H9 (cell line): ENCODE data around the gene SLC5A2. TPM values are rescaled to one million over a fixed set of nuclear protein-coding genes. Genes with fewer than 3 reads are reported as not detected.

Source experiments
- DNase-seq: peaks from one replicate; pipeline ENCODE4 v3.0.0-alpha.2; 2017
- H2AFZ ChIP-seq: one replicate; pipeline ENCODE4 v1.6.1; 2013; ENCODE audit warnings: mild to moderate bottlenecking, low read length, control low read depth, moderate library complexity
- H2AK5ac ChIP-seq: 2 replicates; pipeline ENCODE4 v1.6.1; 2013; ENCODE audit warnings: low read length, control low read depth, mixed read lengths; ENCODE audit not compliant: insufficient read length
- H2BK120ac ChIP-seq: one replicate; pipeline ENCODE4 v1.6.1; 2013; ENCODE audit warnings: low read depth, mild to moderate bottlenecking, low read length, control low read depth, inconsistent platforms; ENCODE audit not compliant: poor library complexity, severe bottlenecking
- H2BK12ac ChIP-seq: 2 replicates; pipeline ENCODE4 v1.6.1; 2013; ENCODE audit warnings: low read length, control low read depth, mixed read lengths, low read depth; ENCODE audit not compliant: insufficient read length
- H2BK15ac ChIP-seq: 2 replicates; pipeline ENCODE4 v1.6.1; 2013; ENCODE audit warnings: low read depth, low read length, control low read depth
- H2BK20ac ChIP-seq: one replicate; pipeline ENCODE4 v1.6.1; 2013; ENCODE audit warnings: low read depth, mild to moderate bottlenecking, low read length, control low read depth, inconsistent platforms; ENCODE audit not compliant: poor library complexity, severe bottlenecking
- H2BK5ac ChIP-seq: 2 replicates; pipeline ENCODE4 v1.6.1; 2013; ENCODE audit warnings: low read length, control low read depth, mixed read lengths; ENCODE audit not compliant: insufficient read length
- H3K14ac ChIP-seq: 2 replicates; pipeline ENCODE4 v1.6.1; 2013; ENCODE audit warnings: low read length, control low read depth; ENCODE audit not compliant: insufficient read depth
- H3K18ac ChIP-seq: 2 replicates; pipeline ENCODE4 v1.6.1; 2013; ENCODE audit warnings: low read depth, mild to moderate bottlenecking, mixed read lengths, low read length, control low read depth; ENCODE audit not compliant: insufficient read length
- H3K23ac ChIP-seq: 2 replicates; pipeline ENCODE4 v1.6.1; 2013; ENCODE audit warnings: low read length, control low read depth, mixed read lengths, low read depth; ENCODE audit not compliant: insufficient read length
- H3K23me2 ChIP-seq: 2 replicates; pipeline ENCODE4 v1.6.1; 2013; ENCODE audit warnings: low read depth, mild to moderate bottlenecking, mixed read lengths, low read length, control low read depth; ENCODE audit not compliant: insufficient read length, poor library complexity, severe bottlenecking
- H3K27ac ChIP-seq: 2 replicates; pipeline ENCODE4 v1.5.1; 2013; ENCODE audit warnings: low read length, control low read depth, mixed read lengths, low read depth; ENCODE audit not compliant: insufficient read length
- H3K27me3 ChIP-seq: 2 replicates; pipeline ENCODE4 v1.6.1; 2013; ENCODE audit warnings: low read length, control low read depth, inconsistent platforms; ENCODE audit not compliant: insufficient read depth
- H3K4ac ChIP-seq: 2 replicates; pipeline ENCODE4 v1.6.1; 2013; ENCODE audit warnings: low read depth, mild to moderate bottlenecking, control low read depth, inconsistent platforms, low read length, moderate library complexity
- H3K4me1 ChIP-seq: 2 replicates; pipeline ENCODE4 v1.6.1; 2013; ENCODE audit warnings: low read length, control low read depth, inconsistent platforms; ENCODE audit not compliant: insufficient read depth
- H3K4me2 ChIP-seq: 2 replicates; pipeline ENCODE4 v1.6.1; 2013; ENCODE audit warnings: low read length, control low read depth, mixed read lengths; ENCODE audit not compliant: insufficient read length, insufficient read depth
- H3K56ac ChIP-seq: 2 replicates; pipeline ENCODE4 v1.6.1; 2013; ENCODE audit warnings: low read depth, mild to moderate bottlenecking, mixed read lengths, low read length, control low read depth; ENCODE audit not compliant: insufficient read length
- H3K79me1 ChIP-seq: 2 replicates; pipeline ENCODE4 v1.6.1; 2013; ENCODE audit warnings: low read depth, mild to moderate bottlenecking, moderate library complexity, low read length, control low read depth, inconsistent platforms; ENCODE audit not compliant: insufficient read depth, poor library complexity, severe bottlenecking
- H3K79me2 ChIP-seq: 2 replicates; pipeline ENCODE4 v1.6.1; 2013; ENCODE audit warnings: low read length, control low read depth, inconsistent platforms; ENCODE audit not compliant: insufficient read depth
- H3K9ac ChIP-seq: 2 replicates; pipeline ENCODE4 v1.6.1; 2013; ENCODE audit warnings: low read length, control low read depth, mixed read lengths; ENCODE audit not compliant: insufficient read length; ENCODE audit errors: extremely low read depth
- H3K9me3 ChIP-seq: one replicate; pipeline ENCODE4 v1.6.1; 2013; ENCODE audit warnings: low read depth, low read length, inconsistent platforms; ENCODE audit not compliant: control insufficient read depth
- H3T11ph ChIP-seq: one replicate; pipeline ENCODE4 v1.6.1; 2013; ENCODE audit warnings: mild to moderate bottlenecking, low read length, control low read depth, inconsistent platforms
- H4K20me1 ChIP-seq: one replicate; pipeline ENCODE4 v1.6.1; 2013; ENCODE audit not compliant: control insufficient read depth, insufficient read length, insufficient read depth
- H4K5ac ChIP-seq: 2 replicates; pipeline ENCODE4 v1.6.1; 2013; ENCODE audit warnings: low read depth, mild to moderate bottlenecking, mixed read lengths, low read length, control low read depth; ENCODE audit not compliant: insufficient read length
- H4K8ac ChIP-seq: replicated peaks from 2 replicates; pipeline ENCODE4 v1.6.1; 2013; ENCODE audit warnings: low read length, control low read depth, mixed read lengths, low read depth; ENCODE audit not compliant: insufficient read length
- H4K91ac ChIP-seq: 2 replicates; pipeline ENCODE4 v1.6.1; 2013; ENCODE audit warnings: low read depth, mild to moderate bottlenecking, moderate library complexity, mixed read lengths, low read length, control low read depth; ENCODE audit not compliant: insufficient read length
- H3K27ac Mint-ChIP-seq, 3 experiments: 2 replicates in 2 of 3; 3 replicates in 1 of 3; pipeline ENCODE4 v1.8.0; 2020 to 2021; ENCODE audit warnings: mixed read lengths in 3 of 3, mild to moderate bottlenecking in 1 of 3, moderate library complexity in 1 of 3
- H3K27me3 Mint-ChIP-seq: 2 replicates; pipeline ENCODE4 v1.8.0; 2021; ENCODE audit warnings: low read depth, mild to moderate bottlenecking, moderate library complexity, mixed read lengths
- H3K36me3 Mint-ChIP-seq, 3 experiments: 2 replicates in 2 of 3; 3 replicates in 1 of 3; pipeline ENCODE4 v1.8.0; 2020 to 2021; ENCODE audit warnings: low read depth in 3 of 3, mixed read lengths in 3 of 3; ENCODE audit not compliant: insufficient read depth in 1 of 3
- H3K4me1 Mint-ChIP-seq, 2 experiments: 2 replicates each; pipeline ENCODE4 v1.8.0; 2020; ENCODE audit warnings: mixed read lengths in 2 of 2
- H3K4me3 Mint-ChIP-seq, 2 experiments: 2 replicates in 1 of 2; 3 replicates in 1 of 2; pipeline ENCODE4 v1.8.0; 2020 to 2021; ENCODE audit warnings: mild to moderate bottlenecking in 2 of 2, mixed read lengths in 2 of 2, moderate library complexity in 1 of 2
- H3K9me3 Mint-ChIP-seq, 2 experiments: 2 replicates in 1 of 2; 3 replicates in 1 of 2; pipeline ENCODE4 v1.8.0; 2020; ENCODE audit warnings: mild to moderate bottlenecking in 2 of 2, mixed read lengths in 2 of 2, moderate library complexity in 1 of 2
- CTCF ChIP-seq: fragments of 200-600 bp; sonication (generic); conservative IDR thresholded peaks from 3 replicates; pipeline ENCODE4 v1.8.0; 2021; ENCODE audit warnings: antibody characterized with exemption, mild to moderate bottlenecking
- WGBS: extraction: QIAGEN DNeasy Blood & Tissue Kit; methylation state at CpG from one replicate; pipeline ENCODE4 v1.1.7; 2013; ENCODE audit warnings: missing lambda C conversion rate, low lambda C conversion rate, mixed read lengths; ENCODE audit not compliant: insufficient read length; ENCODE audit errors: extremely low coverage; 5-methylcytosine and 5-hydroxymethylcytosine counted together
- total RNA-seq: library from RNA; stranded (reverse); gene quantifications from 2 replicates; pipeline ENCODE4 v1.2.1, GENCODE V29; 2021

The SLC5A2 gene
- total RNA-seq, 1 experiment from 2014 or later = 0.52 TPM

DNA sequence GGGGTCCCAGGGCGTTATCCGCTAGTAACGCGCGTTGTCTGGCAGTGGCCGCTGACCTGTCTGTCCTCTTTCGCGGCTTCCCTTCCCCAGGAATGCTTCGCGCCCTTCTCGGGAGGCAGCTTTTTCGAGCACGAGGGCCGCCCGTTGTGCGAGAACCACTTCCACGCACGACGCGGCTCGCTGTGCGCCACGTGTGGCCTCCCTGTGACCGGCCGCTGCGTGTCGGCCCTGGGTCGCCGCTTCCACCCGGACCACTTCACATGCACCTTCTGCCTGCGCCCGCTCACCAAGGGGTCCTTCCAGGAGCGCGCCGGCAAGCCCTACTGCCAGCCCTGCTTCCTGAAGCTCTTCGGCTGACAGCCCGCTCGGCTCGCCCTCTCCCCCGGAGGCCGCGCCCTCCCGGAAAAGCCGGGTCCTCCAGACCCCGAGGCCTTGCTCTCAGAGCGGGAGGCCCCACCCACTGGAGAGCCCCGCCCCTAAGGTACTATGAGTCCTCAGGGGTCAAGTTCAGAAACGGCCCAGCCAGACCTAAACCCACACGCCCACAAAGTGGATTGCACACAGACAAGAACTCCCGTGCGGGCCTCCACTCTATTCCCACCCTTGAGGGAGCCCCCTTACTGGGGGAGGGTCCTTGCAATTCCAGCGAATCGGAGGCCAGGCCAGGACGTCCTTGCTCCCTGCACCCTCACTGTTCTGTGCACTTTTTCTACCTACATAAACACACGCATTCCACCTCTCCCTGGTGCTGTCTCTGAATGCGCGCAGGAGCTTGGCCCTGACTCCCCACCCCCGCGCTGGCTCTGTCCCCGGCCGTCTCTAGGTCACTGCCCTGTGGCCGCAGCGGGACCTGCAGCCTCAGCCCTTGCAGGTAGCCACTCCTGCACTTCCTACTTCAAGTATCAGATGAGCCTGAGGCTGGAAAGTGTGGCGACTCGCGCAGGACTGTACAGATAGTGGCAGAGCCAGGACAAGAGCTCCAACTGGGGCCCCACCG, 5.4 kb upstream of the SLC5A2 start:
- Histone ChIP-seq H3K27ac (no peak overlapping the region), H2BK120ac (no peak overlapping the region), H4K91ac (no peak overlapping the region), H3K9ac (no peak overlapping the region), H3K23ac (no peak overlapping the region), H2BK15ac (no peak overlapping the region), H3K79me1 (no peaks in the 10 kb centered on the region), H2AK5ac (no peak overlapping the region), H2BK12ac (no peak overlapping the region), H3K27me3 (peaks cover 1% of the 10 kb centered on the region; the same call in 1 of the 2 replicates), H2BK20ac (no peak overlapping the region), H3K79me2 (no peaks in the 10 kb centered on the region), H4K8ac (no peak overlapping the region), H3K4ac (no peak overlapping the region), H4K20me1 (no peaks in the 10 kb centered on the region), H3K9me3 (no peaks in the 10 kb centered on the region), H3K14ac (no peak overlapping the region; the same call in 1 of the 2 replicates), H3T11ph (no peak overlapping the region), H2AFZ (no peak overlapping the region), H2BK5ac (no peak overlapping the region), H3K23me2 (peaks cover 14% of the 10 kb centered on the region), H3K4me1 (no peaks in the 10 kb centered on the region), H3K56ac (no peak overlapping the region), H3K18ac (no peak overlapping the region), H3K4me2 (peak overlapping the region; percentile 90), H4K5ac (no peak overlapping the region)
- peaks cover 79% of the 10 kb centered on the region for H3K27me3 Mint-ChIP-seq
- H3K4me1 Mint-ChIP-seq = peaks cover 14 to 19% of the 10 kb centered on the region in 2 experiments
- H3K36me3 Mint-ChIP-seq = peaks cover 0 to 14% (median 0%) of the 10 kb centered on the region in 3 experiments; a peak in 3 of 7 replicates
- peak overlapping the region; percentile 73 to 85 for H3K4me3 Mint-ChIP-seq
- H3K9me3 Mint-ChIP-seq = no peaks in the 10 kb centered on the region; a peak in 1 of 5 replicates
- peak; percentile 92 for DNase-seq
- no CpG with 5 or more reads among the region's 67 CpGs for WGBS
- peak overlapping the region in 2 of 3 experiments; percentile 3 to 82; a peak in 4 of 7 replicates for H3K27ac Mint-ChIP-seq
- peak; percentile 62 for TF ChIP-seq CTCF
